RWPE2 (cell line): ENCODE measurements around the gene CNOT10.
"Not testable (repeated sequence)": the region's sequence is repeated elsewhere in the genome, so short reads cannot be mapped to it uniquely, and the experiment has no call there.

Experiments used
- ATAC-seq: fragments of 200-7000 bp; cut with Tn5 transposase; 3 replicates; pipeline ENCODE4 v1.9.1; 2021; ENCODE audit warnings: low read depth
- DNase-seq: peaks from one replicate; pipeline ENCODE4 v3.0.0-alpha.2; 2020; ENCODE audit warnings: low spot score
- H3K27ac ChIP-seq: fragments of 450-650 bp; 2 replicates; pipeline ENCODE4 v1.5.1; 2017; ENCODE audit warnings: mild to moderate bottlenecking; ENCODE audit not compliant: poor library complexity, severe bottlenecking
- H3K27me3 ChIP-seq: fragments of 250-450 bp; sonication (Bioruptor Pico); 2 replicates; pipeline ENCODE4 v1.5.1; 2021; ENCODE audit warnings: mild to moderate bottlenecking, moderate library complexity; ENCODE audit not compliant: insufficient read depth, poor library complexity, severe bottlenecking
- H3K36me3 ChIP-seq: fragments of 250-450 bp; sonication (Bioruptor Pico); 2 replicates; pipeline ENCODE4 v1.5.1; 2020; ENCODE audit warnings: low read depth, mild to moderate bottlenecking, moderate library complexity
- H3K4me1 ChIP-seq: fragments of 250-450 bp; sonication (Bioruptor Pico); 2 replicates; pipeline ENCODE4 v1.5.1; 2021; ENCODE audit warnings: mild to moderate bottlenecking, moderate library complexity; ENCODE audit not compliant: insufficient read depth, poor library complexity, severe bottlenecking
- H3K4me3 ChIP-seq: fragments of 250-450 bp; sonication (Bioruptor Pico); 2 replicates; pipeline ENCODE4 v1.5.1; 2021; ENCODE audit warnings: mild to moderate bottlenecking, moderate library complexity; ENCODE audit not compliant: severe bottlenecking
- H3K9me3 ChIP-seq: fragments of 250-450 bp; sonication (Bioruptor Pico); 2 replicates; pipeline ENCODE4 v1.5.1; 2021; ENCODE audit warnings: mild to moderate bottlenecking, moderate library complexity; ENCODE audit not compliant: severe bottlenecking
- CTCF ChIP-seq: fragments of 450-650 bp; IDR thresholded peaks from one replicate; pipeline ENCODE4 v1.5.1; 2017; ENCODE audit warnings: mild to moderate bottlenecking, moderate library complexity; ENCODE audit not compliant: poor library complexity, severe bottlenecking

CNOT10 gene

GRCh38 chr3:32643816-32644215, 41.2 kb upstream of the CNOT10 start:
- Histone ChIP-seq H3K4me3 (no peak overlapping the region), H3K4me1 (no peaks in the 10 kb centered on the region), H3K27ac (no peak overlapping the region), H3K36me3 (no peaks in the 10 kb centered on the region), H3K27me3 (no peaks in the 10 kb centered on the region), H3K9me3 (no peaks in the 10 kb centered on the region)
- DNase-seq (no peak), ATAC-seq (no peak)
- no peak for TF ChIP-seq CTCF

- DNase-seq (no peak), ATAC-seq (no peak)
- Histone ChIP-seq H3K9me3 (no peaks in the 10 kb centered on the region), H3K36me3 (no peaks in the 10 kb centered on the region), H3K4me3 (no peak overlapping the region), H3K4me1 (no peaks in the 10 kb centered on the region), H3K27me3 (no peaks in the 10 kb centered on the region), H3K27ac (no peak overlapping the region)
- no peak for TF ChIP-seq CTCF
Measured at GRCh38 chr3:32644380-32644779, 40.6 kb upstream of the CNOT10 start.

GRCh38 chr3:32646761-32647160, 38.2 kb upstream of the CNOT10 start:
- Histone ChIP-seq H3K4me1 (no peaks in the 10 kb centered on the region), H3K27ac (no peak overlapping the region), H3K9me3 (no peaks in the 10 kb centered on the region), H3K4me3 (no peak overlapping the region), H3K27me3 (no peaks in the 10 kb centered on the region), H3K36me3 (no peaks in the 10 kb centered on the region)
- no peak for ATAC-seq
- DNase-seq: no peak
- TF ChIP-seq CTCF: no peak

DNA sequence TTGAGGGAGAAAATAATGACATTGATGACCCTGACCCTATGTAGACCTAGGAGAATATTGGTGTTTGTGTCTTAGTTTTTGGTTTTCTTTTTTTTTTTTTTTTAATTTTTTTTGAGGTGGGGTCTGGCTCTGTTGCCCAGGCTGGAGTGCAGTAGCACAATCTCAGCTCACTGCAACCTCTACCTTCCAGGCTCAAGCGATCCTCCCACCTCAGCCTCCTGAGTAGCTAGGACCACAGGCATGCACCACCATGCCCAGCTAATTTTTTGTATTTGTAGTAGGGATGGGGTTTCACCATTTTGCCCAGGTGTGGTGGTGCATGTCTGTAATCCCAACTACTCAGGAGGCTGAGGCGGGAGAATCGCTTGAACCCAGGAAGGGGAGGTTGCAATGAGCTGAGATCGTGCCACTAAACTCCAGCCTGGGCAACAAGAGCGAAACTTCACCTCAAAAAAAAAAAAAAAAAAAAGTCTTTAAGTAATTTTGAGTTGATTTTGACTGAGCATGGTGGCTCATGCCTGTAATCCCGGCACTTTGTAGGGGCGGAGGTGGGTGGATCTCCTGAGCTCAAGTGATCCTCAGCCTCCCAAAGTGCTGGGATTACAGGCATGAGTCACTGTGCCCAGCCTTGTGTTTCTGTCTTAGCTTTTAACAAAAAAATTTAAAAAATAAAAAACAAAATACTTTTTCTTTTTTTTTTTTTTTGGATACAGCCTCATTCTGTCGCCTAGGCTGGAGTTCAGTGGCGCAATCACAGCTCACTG, 32.5 kb upstream of the CNOT10 start:
- not testable (repeated sequence) for H3K9me3 ChIP-seq, H3K27me3 ChIP-seq, H3K4me1 ChIP-seq, H3K4me3 ChIP-seq, H3K27ac ChIP-seq, ATAC-seq, DNase-seq, H3K36me3 ChIP-seq

GRCh38 chr3:32655167-32655566, 29.8 kb upstream of the CNOT10 start:
- H3K27me3 ChIP-seq: no peaks in the 10 kb centered on the region
- no peaks in the 10 kb centered on the region for H3K9me3 ChIP-seq
- TF ChIP-seq CTCF: no peak
- no peak for DNase-seq
- H3K4me3 ChIP-seq: no peak overlapping the region
- H3K4me1 ChIP-seq: no peaks in the 10 kb centered on the region
- ATAC-seq: no peak
- no peaks in the 10 kb centered on the region for H3K36me3 ChIP-seq
- H3K27ac ChIP-seq: no peak overlapping the region
